ENCODE results near the gene MECP2. TPM values are rescaled to one million over a fixed set of nuclear protein-coding genes. Genes with fewer than 3 reads are reported as not detected.

The MECP2 gene
- total RNA-seq, 1 experiment from 2014 or later = 69.9 TPM

DNA sequence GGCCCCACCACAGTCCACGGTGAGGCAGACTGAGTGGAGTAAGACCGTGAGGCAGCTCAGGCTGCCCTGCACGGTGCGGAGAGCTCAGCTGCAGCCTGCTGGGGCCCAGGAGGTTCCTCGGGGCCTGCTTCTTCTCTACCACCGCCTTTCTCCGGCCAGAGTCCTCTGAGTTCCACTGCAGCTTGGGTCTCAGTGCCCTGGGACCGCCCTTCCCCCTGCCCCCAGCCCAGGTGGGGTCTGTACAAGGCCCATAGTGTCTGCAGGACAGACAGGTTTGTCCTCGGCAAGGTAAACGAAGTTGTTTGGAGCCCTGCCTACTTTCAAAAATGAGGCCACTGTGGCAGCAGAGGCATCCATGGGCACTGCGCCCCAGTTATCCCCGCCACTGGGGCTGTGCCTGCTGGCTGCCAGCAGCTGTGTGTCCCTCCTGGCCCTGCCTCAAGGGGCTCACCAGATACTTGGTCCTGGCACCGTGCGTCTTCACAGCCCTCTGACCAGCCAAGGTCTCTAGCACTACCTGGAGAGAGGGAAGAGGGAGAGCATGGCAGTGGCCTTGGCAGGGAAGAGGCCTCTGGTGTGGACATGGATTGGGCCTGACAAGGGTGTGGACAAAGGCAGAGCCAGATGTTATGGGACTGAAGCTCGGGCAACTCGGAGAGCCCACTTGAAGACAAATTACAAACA is 81.8 kb downstream of the MECP2 start:
- H3K4me3 Mint-ChIP-seq (ENCODE audit: low read depth, unreplicated experiment) = no peak overlapping the region
- H3K27me3 Mint-ChIP-seq (ENCODE audit: unreplicated experiment) = no peaks in the 10 kb centered on the region
- no peak for DNase-seq
- peak overlapping the region; percentile 8 for H3K27ac Mint-ChIP-seq (ENCODE audit: unreplicated experiment)
- no peaks in the 10 kb centered on the region for H3K9me3 Mint-ChIP-seq (ENCODE audit: low read depth, unreplicated experiment)
- TF ChIP-seq, protein P1, sequence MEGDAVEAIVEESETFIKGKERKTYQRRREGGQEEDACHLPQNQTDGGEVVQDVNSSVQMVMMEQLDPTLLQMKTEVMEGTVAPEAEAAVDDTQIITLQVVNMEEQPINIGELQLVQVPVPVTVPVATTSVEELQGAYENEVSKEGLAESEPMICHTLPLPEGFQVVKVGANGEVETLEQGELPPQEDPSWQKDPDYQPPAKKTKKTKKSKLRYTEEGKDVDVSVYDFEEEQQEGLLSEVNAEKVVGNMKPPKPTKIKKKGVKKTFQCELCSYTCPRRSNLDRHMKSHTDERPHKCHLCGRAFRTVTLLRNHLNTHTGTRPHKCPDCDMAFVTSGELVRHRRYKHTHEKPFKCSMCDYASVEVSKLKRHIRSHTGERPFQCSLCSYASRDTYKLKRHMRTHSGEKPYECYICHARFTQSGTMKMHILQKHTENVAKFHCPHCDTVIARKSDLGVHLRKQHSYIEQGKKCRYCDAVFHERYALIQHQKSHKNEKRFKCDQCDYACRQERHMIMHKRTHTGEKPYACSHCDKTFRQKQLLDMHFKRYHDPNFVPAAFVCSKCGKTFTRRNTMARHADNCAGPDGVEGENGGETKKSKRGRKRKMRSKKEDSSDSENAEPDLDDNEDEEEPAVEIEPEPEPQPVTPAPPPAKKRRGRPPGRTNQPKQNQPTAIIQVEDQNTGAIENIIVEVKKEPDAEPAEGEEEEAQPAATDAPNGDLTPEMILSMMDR (IDR thresholded peaks at IDR 0.05; ENCODE audit: unreplicated experiment) = no peak
- H3K4me1 Mint-ChIP-seq (ENCODE audit: low read depth, unreplicated experiment) = no peaks in the 10 kb centered on the region
- H3K36me3 Mint-ChIP-seq (ENCODE audit: insufficient read depth, unreplicated experiment) = peaks cover 61% of the 10 kb centered on the region
- intact Hi-C loops (cut with micrococcal nuclease; ENCODE audit: unreplicated experiment) = no loop called here
- CTCF ChIA-PET = interaction anchor here (0.6 kb wide), 1 partner anchor 38 kb away, joined by 6 read pairs; no protein-coding TSS in a partner anchor
- BruUV-seq (replicated peaks) = no TSS peak

DNA sequence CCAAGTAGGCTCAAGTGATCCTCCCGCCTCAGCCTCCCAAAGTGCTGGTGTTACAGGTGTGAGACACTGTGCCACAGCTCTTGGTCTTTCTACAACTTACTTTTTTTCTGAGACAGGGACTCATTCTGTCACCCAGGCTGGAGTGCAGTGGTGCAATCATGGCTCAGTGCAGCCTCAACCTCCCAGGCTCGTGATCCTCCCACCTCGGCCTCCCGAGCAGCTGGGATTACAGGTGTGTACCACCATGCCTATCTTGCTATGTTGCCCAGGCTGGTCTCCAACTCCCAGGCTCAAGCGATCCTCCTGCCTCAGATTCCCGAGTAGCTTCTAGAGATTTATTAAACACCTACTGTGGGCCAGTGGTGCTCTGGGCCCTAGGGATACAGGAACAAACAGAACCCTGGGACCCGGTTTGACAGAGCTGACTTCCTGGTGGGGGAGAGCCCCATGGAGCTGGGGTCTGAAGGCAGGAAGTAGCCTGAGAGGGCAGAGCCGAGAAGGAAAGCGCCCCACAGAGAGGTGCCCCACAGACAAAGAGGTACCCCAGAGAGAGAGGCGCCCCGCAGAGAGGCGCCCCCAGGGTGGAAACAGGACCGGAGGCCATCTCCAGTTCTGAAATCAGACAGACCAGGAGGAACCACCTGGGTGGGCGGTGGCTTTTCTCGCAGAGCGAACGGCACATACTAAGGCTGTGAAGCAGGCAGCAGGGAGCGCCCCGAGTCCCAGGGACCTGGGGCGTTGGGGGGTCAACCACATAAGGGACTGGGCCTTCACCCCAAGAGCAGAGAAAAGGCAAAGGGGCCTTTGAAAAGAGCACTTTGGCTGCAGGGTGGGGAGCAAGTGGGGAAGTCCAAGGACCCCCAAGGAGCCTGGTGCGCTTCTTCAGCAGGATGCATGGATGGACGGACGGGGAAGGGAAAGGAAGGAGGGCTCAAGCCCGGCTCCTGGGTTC is 82.8 kb downstream of the MECP2 start:
- no TSS peak for BruUV-seq (replicated peaks)

DNA sequence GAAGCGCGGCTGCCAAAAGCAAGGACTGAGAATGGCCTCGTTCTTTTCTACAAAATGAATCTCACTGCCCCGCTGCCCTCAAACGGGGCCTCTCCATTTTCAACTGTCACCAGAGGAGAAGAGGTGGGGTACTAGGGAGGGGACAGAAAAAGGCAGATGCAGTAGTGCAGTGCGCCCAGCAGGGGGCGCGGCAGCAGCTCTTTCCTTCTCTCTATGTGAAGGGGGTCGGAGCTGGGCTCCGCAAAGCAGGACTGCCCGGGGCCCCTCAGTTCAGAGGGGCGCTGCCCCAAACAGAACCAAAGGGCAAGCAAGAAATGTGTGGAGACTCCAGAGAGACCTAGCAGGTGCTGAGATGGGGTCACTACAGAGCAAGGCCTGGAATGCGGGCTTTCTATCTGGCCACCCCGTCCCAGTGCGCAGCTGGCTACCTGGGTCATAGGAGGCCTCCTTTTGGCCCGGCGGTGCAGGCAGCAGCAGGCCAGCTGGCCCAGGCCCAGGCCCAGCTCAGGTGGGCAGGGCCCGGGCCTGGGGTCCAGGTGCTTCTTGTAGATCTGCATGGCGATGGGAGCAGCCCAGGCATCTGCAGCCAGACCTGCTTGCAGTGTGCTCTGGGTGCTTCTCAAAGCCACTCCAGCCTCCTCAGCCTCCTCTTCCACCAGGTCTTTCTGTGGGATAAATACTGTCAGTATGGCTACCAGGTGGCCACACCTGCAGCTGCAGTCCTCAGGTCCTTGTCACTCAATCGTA is 83.7 kb downstream of the MECP2 start:
- TF ChIP-seq, protein P1 (IDR thresholded peaks at IDR 0.05; ENCODE audit: unreplicated experiment) = peak; percentile 95
- DNase-seq = peak; percentile 38
- no peaks in the 10 kb centered on the region for H3K9me3 Mint-ChIP-seq (ENCODE audit: low read depth, unreplicated experiment)
- no peak overlapping the region for H3K4me3 Mint-ChIP-seq (ENCODE audit: low read depth, unreplicated experiment)
- no peaks in the 10 kb centered on the region for H3K4me1 Mint-ChIP-seq (ENCODE audit: low read depth, unreplicated experiment)
- intact Hi-C loops (cut with micrococcal nuclease; ENCODE audit: unreplicated experiment) = no loop called here
- no peak overlapping the region for H3K27ac Mint-ChIP-seq (ENCODE audit: unreplicated experiment)
- no peaks in the 10 kb centered on the region for H3K27me3 Mint-ChIP-seq (ENCODE audit: unreplicated experiment)
- BruUV-seq (replicated peaks) = no TSS peak
- peaks cover 59% of the 10 kb centered on the region for H3K36me3 Mint-ChIP-seq (ENCODE audit: insufficient read depth, unreplicated experiment)
- CTCF ChIA-PET = no interaction called here

More for the DNA sequence above, 82.8 kb downstream of the MECP2 start:
- CTCF ChIA-PET = no interaction called here
- no peak overlapping the region for H3K27ac Mint-ChIP-seq (ENCODE audit: unreplicated experiment)
- H3K4me1 Mint-ChIP-seq (ENCODE audit: low read depth, unreplicated experiment) = no peaks in the 10 kb centered on the region
- TF ChIP-seq, protein P1 (IDR thresholded peaks at IDR 0.05; ENCODE audit: unreplicated experiment) = no peak
- H3K36me3 Mint-ChIP-seq (ENCODE audit: insufficient read depth, unreplicated experiment) = peaks cover 57% of the 10 kb centered on the region
- intact Hi-C loops (cut with micrococcal nuclease; ENCODE audit: unreplicated experiment) = no loop called here
- DNase-seq = no peak
- no peaks in the 10 kb centered on the region for H3K9me3 Mint-ChIP-seq (ENCODE audit: low read depth, unreplicated experiment)
- no peak overlapping the region for H3K4me3 Mint-ChIP-seq (ENCODE audit: low read depth, unreplicated experiment)
- H3K27me3 Mint-ChIP-seq (ENCODE audit: unreplicated experiment) = no peaks in the 10 kb centered on the region

DNA sequence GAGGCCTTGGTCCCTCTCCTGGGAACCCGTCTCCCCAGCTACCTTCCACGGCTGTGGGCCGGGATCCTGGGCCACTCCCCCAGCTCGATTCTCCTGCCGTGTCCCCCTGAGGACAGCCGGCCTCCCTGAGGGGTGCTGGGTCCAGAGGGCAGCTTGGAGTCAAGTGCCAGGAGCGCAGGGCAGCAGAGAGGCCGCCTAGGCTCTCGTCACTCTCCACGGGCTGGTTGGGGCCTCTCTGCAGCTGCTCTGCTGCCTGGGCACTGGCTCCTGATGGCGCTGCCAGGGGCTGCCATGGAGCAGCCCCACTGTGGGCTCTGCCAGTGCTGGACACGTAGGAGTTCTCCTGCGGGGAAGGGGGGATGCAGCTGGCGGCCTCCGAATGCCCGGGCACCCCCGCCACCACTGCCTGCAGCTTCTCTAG is 84.5 kb downstream of the MECP2 start:
- Mint-ChIP-seq H3K27me3 (ENCODE audit: unreplicated experiment) (no peaks in the 10 kb centered on the region), H3K27ac (ENCODE audit: unreplicated experiment) (no peak overlapping the region), H3K4me3 (ENCODE audit: low read depth, unreplicated experiment) (no peak overlapping the region), H3K4me1 (ENCODE audit: low read depth, unreplicated experiment) (no peaks in the 10 kb centered on the region), H3K36me3 (ENCODE audit: insufficient read depth, unreplicated experiment) (peaks cover 60% of the 10 kb centered on the region), H3K9me3 (ENCODE audit: low read depth, unreplicated experiment) (no peaks in the 10 kb centered on the region)
- CTCF ChIA-PET = interaction anchor here (0.9 kb wide), 1 partner anchor 43 kb away, joined by 6 read pairs; no protein-coding TSS in a partner anchor
- TF ChIP-seq, protein P1 (IDR thresholded peaks at IDR 0.05; ENCODE audit: unreplicated experiment) = no peak
- BruUV-seq (replicated peaks) = no TSS peak
- intact Hi-C loops (cut with micrococcal nuclease; ENCODE audit: unreplicated experiment) = no loop called here
- no peak for DNase-seq

All from Calu3 (cell line).